GM12878 (cell line): ENCODE results near the gene FAM184B. TPM values are rescaled to one million over a fixed set of nuclear protein-coding genes. Genes with fewer than 3 reads are reported as not detected.

ENCODE experiments used
- ATAC-seq: fragments of 200-7000 bp; cut with Tn5 transposase; 3 replicates; pipeline ENCODE4 v1.9.1; 2020; ENCODE audit warnings: mild to moderate bottlenecking, moderate library complexity
- BruUV-seq: library from RNA; stranded (reverse); fragments of 400-500 nt; replicated peaks from 2 replicates; lab custom pipeline; 2021; lab: Mats Ljungman, UMichigan
- CTCF ChIA-PET: fragments of 300-600 bp; sonication (Branson Sonifier 250); formaldehyde crosslinking; extraction: SDS; loops from one replicate; lab custom pipeline; 2021; ENCODE audit warnings: inconsistent platforms; lab: Yijun Ruan, JAX
- POLR2A ChIA-PET: fragments of 350-600 bp; formaldehyde crosslinking; extraction: SDS; loops from one replicate; lab custom pipeline; 2021; ENCODE audit warnings: inconsistent platforms; lab: Charles Lee
- RAD21 ChIA-PET: fragments of 300-600 bp; sonication (Branson Sonifier 250); formaldehyde crosslinking; loops from one replicate; lab custom pipeline; 2023; ENCODE audit warnings: antibody characterized with exemption; ENCODE audit not compliant: unreplicated experiment; lab: Charles Lee
- SMC1A ChIA-PET: fragments of 300-600 bp; sonication (Branson Sonifier 250); formaldehyde crosslinking; loops from one replicate; lab custom pipeline; 2023; ENCODE audit not compliant: unreplicated experiment, uncharacterized antibody; lab: Charles Lee
- DNase-seq: peaks from one replicate; pipeline ENCODE4 v3.0.0-alpha.2; 2011; ENCODE audit warnings: low read depth, low spot score
- FAIRE-seq: peaks from 3 replicates; lab custom pipeline; 2011; peaks lifted over from hg19 to GRCh38; lab: Jason Lieb, UNC
- H2AFZ ChIP-seq: 2 replicates; pipeline ENCODE4 v1.6.0; 2011; ENCODE audit warnings: low read depth, low read length, control low read depth; ENCODE audit not compliant: control insufficient read depth
- H3K27ac ChIP-seq: 2 replicates; pipeline ENCODE4 v1.5.1; 2011; ENCODE audit warnings: control low read depth; ENCODE audit not compliant: control insufficient read depth, insufficient read depth
- H3K27me3 ChIP-seq, 2 experiments: replicated peaks in 1 of 2; 2 replicates each; pipeline versions ENCODE4 v1.6.0 to v1.6.1; 2011; ENCODE audit warnings: low read length in 1 of 2; ENCODE audit not compliant: control insufficient read depth in 2 of 2, insufficient read depth in 2 of 2
- H3K36me3 ChIP-seq, 2 experiments: 2 replicates each; pipeline ENCODE4 v1.5.1; 2011; ENCODE audit warnings: low read length in 1 of 2; ENCODE audit not compliant: control insufficient read depth in 2 of 2, insufficient read depth in 2 of 2
- H3K4me1 ChIP-seq: 2 replicates; pipeline ENCODE4 v1.6.1; 2011; ENCODE audit warnings: mild to moderate bottlenecking, low read length, moderate library complexity, mixed read lengths; ENCODE audit not compliant: control insufficient read depth, insufficient read depth
- H3K4me2 ChIP-seq: 2 replicates; pipeline ENCODE4 v1.6.0; 2011; ENCODE audit warnings: control low read depth; ENCODE audit not compliant: control insufficient read depth, insufficient read depth
- H3K4me3 ChIP-seq: fragments of 200-600 bp; sonication (generic); 2 replicates; pipeline ENCODE4 v1.5.1; 2016
- H3K79me2 ChIP-seq: 2 replicates; pipeline ENCODE4 v1.6.0; 2011; ENCODE audit warnings: low read length; ENCODE audit not compliant: control insufficient read depth, insufficient read depth
- H3K9ac ChIP-seq: 2 replicates; pipeline ENCODE4 v1.8.0; 2011; ENCODE audit warnings: low read length, control low read depth, mixed read lengths; ENCODE audit not compliant: control insufficient read depth, insufficient read depth
- H3K9me3 ChIP-seq: replicated peaks from 3 replicates; pipeline ENCODE4 v1.5.1; 2011; ENCODE audit warnings: mild to moderate bottlenecking, low read length; ENCODE audit not compliant: control insufficient read depth, insufficient read depth
- H4K20me1 ChIP-seq: 2 replicates; pipeline ENCODE4 v1.6.0; 2011; ENCODE audit not compliant: control insufficient read depth, insufficient read depth
- ATF3 ChIP-seq: IDR thresholded peaks from 2 replicates; pipeline ENCODE4 v1.6.1; 2011; ENCODE audit warnings: low read depth, mild to moderate bottlenecking, low read length, moderate library complexity, borderline replicate concordance; ENCODE audit errors: extremely low read depth
- CTCF ChIP-seq, 3 experiments: IDR thresholded peaks in 2 of 3; conservative IDR thresholded peaks in 1 of 3; 2 replicates each; pipeline ENCODE4 v1.5.1; 2011; ENCODE audit warnings: low read depth in 3 of 3, low read length in 3 of 3, mild to moderate bottlenecking in 3 of 3, control low read depth in 2 of 3, moderate library complexity in 2 of 3, inconsistent platforms in 1 of 3, mixed read lengths in 1 of 3; ENCODE audit not compliant: control insufficient read depth in 2 of 3, insufficient read depth in 1 of 3; ENCODE audit errors: extremely low read depth in 1 of 3
- IKZF1 ChIP-seq: fragments of 450-650 bp; conservative IDR thresholded peaks from 2 replicates; pipeline ENCODE4 v1.6.1; 2017; ENCODE audit warnings: antibody characterized with exemption, mild to moderate bottlenecking
- MTA2 ChIP-seq: fragments of 450-650 bp; IDR thresholded peaks from 2 replicates; pipeline ENCODE4 v1.6.1; 2016; ENCODE audit warnings: low read depth, mild to moderate bottlenecking, moderate library complexity
- NFYB ChIP-seq: IDR thresholded peaks from 2 replicates; pipeline ENCODE4 v1.6.1; 2011; ENCODE audit warnings: low read depth, mild to moderate bottlenecking, low read length, improper control_type of control experiment, moderate library complexity; ENCODE audit not compliant: insufficient read depth
- NR2C2 ChIP-seq: IDR thresholded peaks from 2 replicates; pipeline ENCODE4 v1.6.1; 2011; ENCODE audit warnings: borderline replicate concordance, low read depth; ENCODE audit not compliant: control insufficient read depth, insufficient read length
- PML ChIP-seq: IDR thresholded peaks from 2 replicates; pipeline ENCODE4 v1.6.1; 2012; ENCODE audit warnings: low read length, inconsistent platforms
- RFX5 ChIP-seq: IDR thresholded peaks from 2 replicates; pipeline ENCODE4 v1.6.1; 2011; ENCODE audit warnings: low read depth, low read length, improper control_type of control experiment
- SMAD5 ChIP-seq: IDR thresholded peaks from 2 replicates; pipeline ENCODE4 v1.6.1; 2016; ENCODE audit warnings: antibody characterized with exemption, low read depth
- WRNIP1 ChIP-seq: IDR thresholded peaks from 2 replicates; pipeline ENCODE4 v1.6.1; 2011; ENCODE audit warnings: low read depth, low read length, improper control_type of control experiment, borderline replicate concordance
- ZSCAN29 ChIP-seq: fragments of 450-650 bp; IDR thresholded peaks from 2 replicates; pipeline ENCODE4 v1.6.1; 2017; ENCODE audit warnings: mild to moderate bottlenecking, moderate library complexity
- ZZZ3 ChIP-seq: IDR thresholded peaks from 2 replicates; pipeline ENCODE4 v1.6.1; 2011; ENCODE audit warnings: low read depth; ENCODE audit not compliant: control insufficient read depth, insufficient read length
- WGBS: methylation state at CpG from one replicate; pipeline ENCODE4 v1.1.6; 2016; ENCODE audit warnings: low lambda C conversion rate; ENCODE audit not compliant: insufficient replicate concordance, insufficient coverage; ENCODE audit errors: missing lambda C conversion rate; 5-methylcytosine and 5-hydroxymethylcytosine counted together
- in situ Hi-C: fragments of 300-500 bp; cut with MboI; formaldehyde crosslinking; loops from 9 replicates; pipeline ENCODE4 v1.14.3; 2018; ENCODE audit warnings: mixed read lengths
- intact Hi-C: fragments of 100-400 bp; cut with micrococcal nuclease; formaldehyde crosslinking; loops from one replicate; pipeline ENCODE4 v1.14.2; 2022; ENCODE audit not compliant: unreplicated experiment
- polyA plus RNA-seq, 11 experiments: library from polyadenylated mRNA; depleted of rRNA in 4 of 11; unstranded in 6 of 11; stranded (reverse) in 5 of 11; fragments of >200 nt; fragmentation: Nextera tagmentation in 4 of 11; fragmentation: Illumina TruSeq in 1 of 11; extraction: Ambion mirVana in 4 of 11; extraction: Trizol in 1 of 11; gene quantifications; 1 replicate in 1 of 11; 2 replicates in 10 of 11; pipeline versions ENCODE4 v1.2.1 to v1.2.3, GENCODE V29; 2011 to 2016; ENCODE audit warnings: inconsistent platforms in 2 of 11, missing spikeins in 2 of 11, low read depth in 1 of 11
- total RNA-seq, 4 experiments: library from RNA; depleted of rRNA in 3 of 4; stranded (reverse); fragments of >200 nt in 3 of 4; fragmentation: Illumina TruSeq in 1 of 4; extraction: Trizol in 1 of 4; gene quantifications; 2 replicates each; pipeline versions ENCODE4 v1.2.1 to v1.2.3, GENCODE V29; 2013 to 2021

Gene FAM184B
- total and polyA plus RNA-seq, 10 of the 15 experiments (the other 5 are each of a cell fraction or from before 2014, with no cell fraction given) = under 0.01 TPM; not detected in 9

DNA sequence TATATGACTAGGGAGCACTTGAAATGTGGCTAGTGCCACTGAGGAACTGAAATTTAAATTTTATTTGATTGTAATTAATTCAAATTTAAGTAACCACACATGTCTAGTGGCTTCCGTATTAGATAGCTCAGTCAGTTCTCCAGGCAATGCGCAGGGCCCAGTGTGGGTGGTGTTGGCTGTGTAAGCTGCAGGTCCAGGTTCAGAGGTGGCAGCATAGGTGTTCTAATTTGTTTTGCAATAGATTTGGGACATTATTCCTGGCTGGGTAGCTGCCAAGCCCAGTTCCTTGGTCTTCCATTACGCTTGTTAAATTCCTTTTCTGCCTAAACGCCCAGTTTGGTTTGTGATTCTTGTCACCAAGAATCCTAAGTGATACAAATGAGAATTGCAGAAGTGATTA, 79.5 kb downstream of the FAM184B start:
- no peak for ATAC-seq
- TF ChIP-seq ATF3 (no peak), PML (no peak), SMAD5 (no peak), NR2C2 (no peak), MTA2 (no peak), NFYB (no peak), IKZF1 (no peak), RFX5 (no peak), ZZZ3 (no peak), WRNIP1 (no peak), CTCF (IDR thresholded peaks at IDR 0.05 in 2 of 3, conservative IDR thresholded peaks at IDR 0.05 in 1 of 3; ENCODE audit: control insufficient read depth in 2 of 3, extremely low read depth in 1 of 3, insufficient read depth in 1 of 3, low read depth in 3 of 3, low read length in 3 of 3) (no peak), ZSCAN29 (no peak)
- WGBS = 31% methylated on average over 4 of the region's 4 CpGs
- in situ Hi-C loops = no loop called here
- no TSS peak for BruUV-seq
- ChIA-PET CTCF (no interaction called here), RAD21 (no interaction called here), POLR2A (no interaction called here), SMC1A (no interaction called here)
- Histone ChIP-seq H3K4me3 (no peak overlapping the region), H3K79me2 (no peaks in the 10 kb centered on the region), H3K27ac (no peak overlapping the region), H4K20me1 (no peaks in the 10 kb centered on the region), H3K27me3 (no peaks in the 10 kb centered on the region), H3K4me1 (no peaks in the 10 kb centered on the region), H3K36me3 (no peaks in the 10 kb centered on the region), H2AFZ (no peak overlapping the region), H3K9ac (no peak overlapping the region), H3K9me3 (no peaks in the 10 kb centered on the region), H3K4me2 (no peak overlapping the region)
- no peak for FAIRE-seq
- intact Hi-C loops = no loop called here
- DNase-seq = no peak
